IMR-90 (cell line): ENCODE measurements around the gene CD36. TPM values are rescaled to one million over a fixed set of nuclear protein-coding genes. Genes with fewer than 3 reads are reported as not detected.

Experiments used
- ATAC-seq: fragments of 200-7000 bp; cut with Tn5 transposase; 2 replicates; pipeline ENCODE4 v1.9.1; 2020; ENCODE audit warnings: low read depth, mild to moderate bottlenecking, moderate library complexity
- BruUV-seq: library from RNA; stranded (reverse); fragments of 400-500 nt; replicated peaks from 2 replicates; lab custom pipeline; 2021; lab: Mats Ljungman, UMichigan
- CTCF ChIA-PET: fragments of 300-600 bp; formaldehyde crosslinking; extraction: SDS; loops from one replicate; lab custom pipeline; 2021; ENCODE audit warnings: antibody characterized with exemption; lab: Yijun Ruan, JAX
- POLR2A ChIA-PET: fragments of 300-600 bp; sonication (Branson Sonifier 250); formaldehyde crosslinking; loops from one replicate; lab custom pipeline; 2022; ENCODE audit warnings: antibody characterized with exemption; ENCODE audit not compliant: unreplicated experiment; lab: Charles Lee
- DNase-seq: peaks from one replicate; pipeline ENCODE4 v3.0.0; 2013
- H2AFZ ChIP-seq: replicated peaks from 2 replicates; pipeline ENCODE3; 2013; ENCODE audit warnings: low read length, mild to moderate bottlenecking; ENCODE audit not compliant: poor library complexity
- H2AK5ac ChIP-seq: 2 replicates; pipeline ENCODE4 v1.6.1; 2013; ENCODE audit warnings: low read depth, low read length, inconsistent platforms
- H2AK9ac ChIP-seq: replicated peaks from 2 replicates; pipeline ENCODE3; 2013; ENCODE audit warnings: mild to moderate bottlenecking, low read depth, low read length, moderate library complexity; ENCODE audit not compliant: poor library complexity
- H2BK120ac ChIP-seq: 2 replicates; pipeline ENCODE4 v1.6.1; 2013; ENCODE audit warnings: low read depth, low read length, inconsistent platforms
- H2BK15ac ChIP-seq: 3 replicates; pipeline ENCODE4 v1.6.1; 2013; ENCODE audit warnings: low read depth, low read length, inconsistent platforms
- H2BK20ac ChIP-seq: 2 replicates; pipeline ENCODE4 v1.6.1; 2013; ENCODE audit warnings: low read depth, mild to moderate bottlenecking, inconsistent platforms, low read length, moderate library complexity
- H2BK5ac ChIP-seq: 2 replicates; pipeline ENCODE4 v1.6.1; 2013; ENCODE audit warnings: mild to moderate bottlenecking, low read depth, low read length, inconsistent platforms; ENCODE audit not compliant: poor library complexity, severe bottlenecking
- H3K14ac ChIP-seq: replicated peaks from 2 replicates; pipeline ENCODE4 v1.6.1; 2013; ENCODE audit warnings: low read depth, low read length, inconsistent platforms
- H3K18ac ChIP-seq: 2 replicates; pipeline ENCODE4 v1.6.1; 2013; ENCODE audit warnings: low read depth, low read length, control low read depth
- H3K23ac ChIP-seq: 2 replicates; pipeline ENCODE4 v1.6.1; 2013; ENCODE audit warnings: low read depth, low read length, inconsistent platforms
- H3K27ac ChIP-seq: 2 replicates; pipeline ENCODE4 v1.5.1; 2013; ENCODE audit warnings: mild to moderate bottlenecking, control low read depth, low read length; ENCODE audit not compliant: insufficient read depth
- H3K27me3 ChIP-seq: 2 replicates; pipeline ENCODE4 v1.6.1; 2013; ENCODE audit warnings: low read length; ENCODE audit not compliant: control insufficient read depth, insufficient read depth
- H3K36me3 ChIP-seq: 2 replicates; pipeline ENCODE4 v1.6.1; 2013; ENCODE audit warnings: low read length, mixed read lengths; ENCODE audit not compliant: control insufficient read depth, insufficient read depth
- H3K4ac ChIP-seq: 2 replicates; pipeline ENCODE4 v1.6.1; 2013; ENCODE audit warnings: low read depth, low read length, inconsistent platforms
- H3K4me1 ChIP-seq: 2 replicates; pipeline ENCODE4 v1.6.1; 2013; ENCODE audit warnings: low read length, mixed read lengths; ENCODE audit not compliant: control insufficient read depth, insufficient read depth
- H3K4me2 ChIP-seq: 2 replicates; pipeline ENCODE4 v1.6.1; 2013; ENCODE audit warnings: low read depth, mild to moderate bottlenecking, control low read depth, low read length, moderate library complexity
- H3K4me3 ChIP-seq: 2 replicates; pipeline ENCODE4 v1.5.1; 2013; ENCODE audit warnings: low read depth, mild to moderate bottlenecking, control low read depth, low read length, moderate library complexity; ENCODE audit not compliant: insufficient read depth
- H3K56ac ChIP-seq: 2 replicates; pipeline ENCODE4 v1.6.1; 2013; ENCODE audit warnings: low read length, inconsistent platforms; ENCODE audit not compliant: insufficient read depth; ENCODE audit errors: extremely low read depth
- H3K79me1 ChIP-seq, 2 experiments: 2 replicates each; pipeline ENCODE4 v1.6.1; 2013; ENCODE audit warnings: low read length in 2 of 2, inconsistent platforms in 1 of 2, low read depth in 1 of 2
- H3K9ac ChIP-seq: 2 replicates; pipeline ENCODE4 v1.6.1; 2013; ENCODE audit warnings: low read depth, low read length, control low read depth
- H3K9me1 ChIP-seq: 2 replicates; pipeline ENCODE4 v1.6.1; 2013; ENCODE audit warnings: low read length, inconsistent platforms; ENCODE audit not compliant: insufficient read depth
- H3K9me3 ChIP-seq: 2 replicates; pipeline ENCODE4 v1.6.1; 2013; ENCODE audit warnings: low read length; ENCODE audit not compliant: control insufficient read depth, insufficient read depth
- H4K20me1 ChIP-seq: 2 replicates; pipeline ENCODE4 v1.6.1; 2013; ENCODE audit warnings: low read length, inconsistent platforms; ENCODE audit not compliant: insufficient read depth
- H4K5ac ChIP-seq: 2 replicates; pipeline ENCODE4 v1.6.1; 2013; ENCODE audit warnings: mild to moderate bottlenecking, low read depth, low read length, control low read depth
- H4K8ac ChIP-seq, 2 experiments: 2 replicates each; pipeline ENCODE4 v1.6.1; 2013; ENCODE audit warnings: low read depth in 2 of 2, low read length in 2 of 2, control low read depth in 1 of 2, inconsistent platforms in 1 of 2
- H4K91ac ChIP-seq: 2 replicates; pipeline ENCODE4 v1.6.1; 2013; ENCODE audit warnings: low read depth, low read length, inconsistent platforms; ENCODE audit not compliant: insufficient read depth
- BHLHE40 ChIP-seq: fragments of 150-350 bp; IDR thresholded peaks from 2 replicates; pipeline ENCODE4 v1.6.1; 2016; ENCODE audit warnings: mild to moderate bottlenecking, low read depth, low read length
- CEBPB ChIP-seq: IDR thresholded peaks from 2 replicates; pipeline ENCODE4 v1.6.1; 2012; ENCODE audit warnings: low read depth, low read length, improper control_type of control experiment
- CHD1 ChIP-seq: IDR thresholded peaks from 2 replicates; pipeline ENCODE4 v1.6.1; 2012; ENCODE audit warnings: low read depth, low read length, improper control_type of control experiment
- FOS ChIP-seq: fragments of 150-350 bp; IDR thresholded peaks from 2 replicates; pipeline ENCODE4 v1.6.1; 2016; ENCODE audit warnings: low read depth, low read length
- MAFK ChIP-seq: IDR thresholded peaks from 2 replicates; pipeline ENCODE4 v1.6.1; 2012; ENCODE audit warnings: low read depth, low read length, improper control_type of control experiment
- MAZ ChIP-seq: IDR thresholded peaks from 2 replicates; pipeline ENCODE4 v1.6.1; 2012; ENCODE audit warnings: low read depth, mild to moderate bottlenecking, low read length, improper control_type of control experiment, moderate library complexity, borderline replicate concordance
- MXI1 ChIP-seq: IDR thresholded peaks from 2 replicates; pipeline ENCODE4 v1.6.1; 2012; ENCODE audit warnings: low read depth, mild to moderate bottlenecking, low read length, moderate library complexity, borderline replicate concordance
- NFE2L2 ChIP-seq: fragments of 150-350 bp; IDR thresholded peaks from 2 replicates; pipeline ENCODE4 v1.6.1; 2016; ENCODE audit warnings: low read depth, mild to moderate bottlenecking, low read length
- POLR2A ChIP-seq: IDR thresholded peaks from 2 replicates; pipeline ENCODE4 v1.6.1; 2012; ENCODE audit warnings: mild to moderate bottlenecking, low read depth, low read length
- RAD21 ChIP-seq: IDR thresholded peaks from 2 replicates; pipeline ENCODE4 v1.6.1; 2012; ENCODE audit warnings: low read length, improper control_type of control experiment
- RCOR1 ChIP-seq: IDR thresholded peaks from 2 replicates; pipeline ENCODE4 v1.6.1; 2012; ENCODE audit warnings: mild to moderate bottlenecking, low read length, improper control_type of control experiment; ENCODE audit not compliant: insufficient replicate concordance
- RFX5 ChIP-seq: IDR thresholded peaks from 2 replicates; pipeline ENCODE4 v1.8.0; 2012; ENCODE audit warnings: low read depth, mild to moderate bottlenecking, low read length, moderate library complexity
- SMC3 ChIP-seq: fragments of 150-350 bp; IDR thresholded peaks from 2 replicates; pipeline ENCODE4 v1.6.1; 2016; ENCODE audit warnings: low read depth, mild to moderate bottlenecking, antibody characterized with exemption, low read length, moderate library complexity
- WGBS, 2 experiments: methylation state at CpG; one replicate each; pipeline versions ENCODE4 v1.1.5 to v1.1.7; 2013; ENCODE audit warnings: missing lambda C conversion rate in 2 of 2; ENCODE audit not compliant: insufficient read length in 1 of 2; ENCODE audit errors: extremely low coverage in 2 of 2; 5-methylcytosine and 5-hydroxymethylcytosine counted together
- dilution Hi-C: fragments of 300-500 bp; cut with HindIII; formaldehyde crosslinking; loops from one replicate; pipeline ENCODE4 v1.14.3; 2018; ENCODE audit warnings: low sequenced_read_pairs; ENCODE audit not compliant: unreplicated experiment
- in situ Hi-C: fragments of 300-500 bp; cut with MboI; formaldehyde crosslinking; loops from 3 replicates; pipeline ENCODE4 v1.14.3; 2019; ENCODE audit warnings: low sequenced_read_pairs, inconsistent platforms, mixed read lengths
- intact Hi-C: fragments of 100-400 bp; cut with micrococcal nuclease; formaldehyde crosslinking; loops from 2 replicates; pipeline ENCODE4 v1.10.0; 2022
- polyA plus RNA-seq, 3 experiments: library from polyadenylated mRNA; depleted of rRNA; stranded (reverse); fragments of >200 nt; gene quantifications; 2 replicates each; pipeline ENCODE4 v1.2.3, GENCODE V29; 2012; ENCODE audit warnings: low replicate concordance in 1 of 3
- total RNA-seq: library from RNA; depleted of rRNA; stranded (reverse); fragments of >200 nt; gene quantifications from 2 replicates; pipeline ENCODE4 v1.2.3, GENCODE V29; 2012
- TF ChIP-seq, protein P1 (sequence below): conservative IDR thresholded peaks from 2 replicates; pipeline ENCODE4 v1.5.1; 2012; ENCODE audit warnings: mild to moderate bottlenecking, low read depth, low read length, improper control_type of control experiment
- TF ChIP-seq, protein P2 (sequence below): fragments of 150-350 bp; IDR thresholded peaks from 2 replicates; pipeline ENCODE4 v1.6.1; 2016; ENCODE audit warnings: low read depth, mild to moderate bottlenecking, low read length, moderate library complexity, borderline replicate concordance
- TF ChIP-seq, protein P3 (sequence below): fragments of 150-350 bp; IDR thresholded peaks from 2 replicates; pipeline ENCODE4 v1.6.1; 2017; ENCODE audit warnings: mild to moderate bottlenecking, antibody characterized with exemption, low read length, low read depth

Gene CD36
- total and polyA plus RNA-seq, 2 of the 4 experiments (the other 2 are of a cell fraction) = 0.19 to 0.54 TPM

DNA sequence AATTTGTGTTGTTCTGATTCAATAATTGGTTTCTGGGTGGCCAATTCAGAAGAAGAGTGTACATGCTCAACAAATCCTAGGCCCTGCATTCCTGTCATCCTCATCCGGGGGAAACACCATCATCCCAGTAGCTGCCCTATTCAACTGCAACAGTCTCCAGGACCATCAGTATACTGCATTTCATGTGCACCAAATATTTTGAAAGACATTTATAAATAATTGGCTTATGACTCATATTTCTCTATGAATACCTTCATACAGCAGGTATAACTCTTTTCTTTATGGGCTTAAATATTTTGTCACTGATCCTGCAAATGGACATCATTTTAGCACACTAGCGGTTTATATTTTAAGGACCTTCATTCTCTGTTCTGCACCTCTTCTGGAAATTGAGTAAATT is 38.0 kb downstream of the CD36 start:
- dilution Hi-C loops = no loop called here
- H3K18ac ChIP-seq = no peak overlapping the region
- H3K36me3 ChIP-seq = no peaks in the 10 kb centered on the region
- no peak overlapping the region for H3K9ac ChIP-seq
- no peak overlapping the region for H3K14ac ChIP-seq
- ChIA-PET CTCF (no interaction called here), POLR2A (no interaction called here)
- H2AK9ac ChIP-seq = no peak overlapping the region
- no peak overlapping the region for H2AK5ac ChIP-seq
- H3K4me1 ChIP-seq = no peaks in the 10 kb centered on the region
- in situ Hi-C loops = no loop called here
- no peaks in the 10 kb centered on the region for H3K9me3 ChIP-seq
- no peaks in the 10 kb centered on the region for H3K9me1 ChIP-seq
- DNase-seq = no peak
- intact Hi-C loops = no loop called here
- no CpG with 5 or more reads among the region's 2 CpGs for WGBS, 2 experiments
- TF ChIP-seq, protein P1, sequence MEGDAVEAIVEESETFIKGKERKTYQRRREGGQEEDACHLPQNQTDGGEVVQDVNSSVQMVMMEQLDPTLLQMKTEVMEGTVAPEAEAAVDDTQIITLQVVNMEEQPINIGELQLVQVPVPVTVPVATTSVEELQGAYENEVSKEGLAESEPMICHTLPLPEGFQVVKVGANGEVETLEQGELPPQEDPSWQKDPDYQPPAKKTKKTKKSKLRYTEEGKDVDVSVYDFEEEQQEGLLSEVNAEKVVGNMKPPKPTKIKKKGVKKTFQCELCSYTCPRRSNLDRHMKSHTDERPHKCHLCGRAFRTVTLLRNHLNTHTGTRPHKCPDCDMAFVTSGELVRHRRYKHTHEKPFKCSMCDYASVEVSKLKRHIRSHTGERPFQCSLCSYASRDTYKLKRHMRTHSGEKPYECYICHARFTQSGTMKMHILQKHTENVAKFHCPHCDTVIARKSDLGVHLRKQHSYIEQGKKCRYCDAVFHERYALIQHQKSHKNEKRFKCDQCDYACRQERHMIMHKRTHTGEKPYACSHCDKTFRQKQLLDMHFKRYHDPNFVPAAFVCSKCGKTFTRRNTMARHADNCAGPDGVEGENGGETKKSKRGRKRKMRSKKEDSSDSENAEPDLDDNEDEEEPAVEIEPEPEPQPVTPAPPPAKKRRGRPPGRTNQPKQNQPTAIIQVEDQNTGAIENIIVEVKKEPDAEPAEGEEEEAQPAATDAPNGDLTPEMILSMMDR = no peak
- no peak for TF ChIP-seq CEBPB
- TF ChIP-seq, protein P2, sequence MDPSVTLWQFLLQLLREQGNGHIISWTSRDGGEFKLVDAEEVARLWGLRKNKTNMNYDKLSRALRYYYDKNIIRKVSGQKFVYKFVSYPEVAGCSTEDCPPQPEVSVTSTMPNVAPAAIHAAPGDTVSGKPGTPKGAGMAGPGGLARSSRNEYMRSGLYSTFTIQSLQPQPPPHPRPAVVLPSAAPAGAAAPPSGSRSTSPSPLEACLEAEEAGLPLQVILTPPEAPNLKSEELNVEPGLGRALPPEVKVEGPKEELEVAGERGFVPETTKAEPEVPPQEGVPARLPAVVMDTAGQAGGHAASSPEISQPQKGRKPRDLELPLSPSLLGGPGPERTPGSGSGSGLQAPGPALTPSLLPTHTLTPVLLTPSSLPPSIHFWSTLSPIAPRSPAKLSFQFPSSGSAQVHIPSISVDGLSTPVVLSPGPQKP = no peak
- TF ChIP-seq CHD1 = no peak
- TF ChIP-seq POLR2A = no peak
- no peak for TF ChIP-seq SMC3
- TF ChIP-seq RFX5 = no peak
- TF ChIP-seq, protein P3, sequence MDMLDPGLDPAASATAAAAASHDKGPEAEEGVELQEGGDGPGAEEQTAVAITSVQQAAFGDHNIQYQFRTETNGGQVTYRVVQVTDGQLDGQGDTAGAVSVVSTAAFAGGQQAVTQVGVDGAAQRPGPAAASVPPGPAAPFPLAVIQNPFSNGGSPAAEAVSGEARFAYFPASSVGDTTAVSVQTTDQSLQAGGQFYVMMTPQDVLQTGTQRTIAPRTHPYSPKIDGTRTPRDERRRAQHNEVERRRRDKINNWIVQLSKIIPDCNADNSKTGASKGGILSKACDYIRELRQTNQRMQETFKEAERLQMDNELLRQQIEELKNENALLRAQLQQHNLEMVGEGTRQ = no peak
- no peak for TF ChIP-seq MAFK
- TF ChIP-seq MAZ = no peak
- no peak for TF ChIP-seq RAD21
- no peak for TF ChIP-seq FOS
- TF ChIP-seq RCOR1 = no peak
- TF ChIP-seq BHLHE40 = no peak
- TF ChIP-seq MXI1 = no peak
- TF ChIP-seq NFE2L2 = no peak
- ATAC-seq = no peak
- H4K5ac ChIP-seq = no peak overlapping the region
- H3K79me1 ChIP-seq = no peaks in the 10 kb centered on the region
- H2BK15ac ChIP-seq = no peak overlapping the region
- H2BK20ac ChIP-seq = no peak overlapping the region
- no peak overlapping the region for H2BK120ac ChIP-seq
- no peak overlapping the region for H3K56ac ChIP-seq
- no peak overlapping the region for H4K91ac ChIP-seq
- no peaks in the 10 kb centered on the region for H4K20me1 ChIP-seq
- no peak overlapping the region for H3K4me2 ChIP-seq
- no peak overlapping the region for H3K4ac ChIP-seq
- H3K23ac ChIP-seq = no peak overlapping the region
- no peaks in the 10 kb centered on the region for H3K27me3 ChIP-seq
- no peak overlapping the region for H3K4me3 ChIP-seq
- H2AFZ ChIP-seq = no peak overlapping the region
- H2BK5ac ChIP-seq = no peak overlapping the region
- BruUV-seq = no TSS peak
- no peak overlapping the region for H3K27ac ChIP-seq
- H4K8ac ChIP-seq = no peak overlapping the region
